ACC112 (cell line): ENCODE measurements around the gene ATP2B2.
"Not testable (repeated sequence)": the region's sequence is repeated elsewhere in the genome, so short reads cannot be mapped to it uniquely, and the experiment has no call there.

ENCODE experiments used
- H2AFZ ChIP-seq: fragments of 200-600 bp; sonication (generic); one replicate; pipeline ENCODE4 v1.6.0; 2017; ENCODE audit warnings: antibody characterized with exemption, low read length; ENCODE audit not compliant: unreplicated experiment
- H3K27ac ChIP-seq: fragments of 200-600 bp; sonication (generic); 2 replicates; pipeline ENCODE4 v1.5.1; 2014; ENCODE audit warnings: low read depth, mild to moderate bottlenecking, antibody characterized with exemption, low read length, moderate library complexity
- H3K27me3 ChIP-seq: fragments of 200-600 bp; sonication (generic); 2 replicates; pipeline ENCODE4 v1.6.1; 2014; ENCODE audit warnings: mild to moderate bottlenecking, antibody characterized with exemption, low read length, moderate library complexity, mixed read lengths; ENCODE audit not compliant: insufficient read depth
- H3K36me3 ChIP-seq: fragments of 200-600 bp; sonication (generic); 2 replicates; pipeline ENCODE4 v1.6.1; 2016; ENCODE audit warnings: mild to moderate bottlenecking, antibody characterized with exemption, low read length, moderate library complexity, mixed read lengths; ENCODE audit not compliant: insufficient read depth
- H3K4me1 ChIP-seq: fragments of 200-600 bp; sonication (generic); one replicate; pipeline ENCODE4 v1.6.1; 2016; ENCODE audit warnings: low read length, mixed read lengths; ENCODE audit not compliant: insufficient read depth, unreplicated experiment, control insufficient read depth
- H3K4me3 ChIP-seq: fragments of 200-600 bp; sonication (generic); 2 replicates; pipeline ENCODE4 v1.5.1; 2014; ENCODE audit warnings: mild to moderate bottlenecking, low read depth, low read length
- H3K79me2 ChIP-seq: fragments of 200-600 bp; sonication (generic); one replicate; pipeline ENCODE4 v1.6.0; 2016; ENCODE audit warnings: low read length; ENCODE audit not compliant: control insufficient read depth, unreplicated experiment, insufficient read depth

Gene ATP2B2

GRCh38 chr3:10391391-10391790, 114.0 kb downstream of the ATP2B2 start:
- H3K27me3 ChIP-seq: peaks cover 23% of the 10 kb centered on the region
- H3K4me3 ChIP-seq: no peak overlapping the region
- H3K4me1 ChIP-seq: no peaks in the 10 kb centered on the region
- no peak overlapping the region for H2AFZ ChIP-seq
- H3K79me2 ChIP-seq: no peaks in the 10 kb centered on the region
- H3K27ac ChIP-seq: no peak overlapping the region
- H3K36me3 ChIP-seq: no peaks in the 10 kb centered on the region

GRCh38 chr3:10390641-10391373, 114.6 kb downstream of the ATP2B2 start:
- peaks cover 28% of the 10 kb centered on the region for H3K27me3 ChIP-seq
- H3K27ac ChIP-seq: no peak overlapping the region
- no peak overlapping the region for H2AFZ ChIP-seq
- H3K4me1 ChIP-seq: no peaks in the 10 kb centered on the region
- H3K79me2 ChIP-seq: no peaks in the 10 kb centered on the region
- no peak overlapping the region for H3K4me3 ChIP-seq
- no peaks in the 10 kb centered on the region for H3K36me3 ChIP-seq

- no peak overlapping the region for H3K4me3 ChIP-seq
- H3K79me2 ChIP-seq: no peaks in the 10 kb centered on the region
- no peaks in the 10 kb centered on the region for H3K4me1 ChIP-seq
- peaks cover 36% of the 10 kb centered on the region for H3K27me3 ChIP-seq
- no peaks in the 10 kb centered on the region for H3K36me3 ChIP-seq
- H3K27ac ChIP-seq: no peak overlapping the region
- H2AFZ ChIP-seq: no peak overlapping the region
Measured at GRCh38 chr3:10389995-10390394, 115.4 kb downstream of the ATP2B2 start.

- H3K27ac ChIP-seq: no peak overlapping the region
- no peak overlapping the region for H2AFZ ChIP-seq
- H3K4me1 ChIP-seq: no peaks in the 10 kb centered on the region
- H3K36me3 ChIP-seq: no peaks in the 10 kb centered on the region
- H3K27me3 ChIP-seq: peaks cover 42% of the 10 kb centered on the region
- no peak overlapping the region for H3K4me3 ChIP-seq
- no peaks in the 10 kb centered on the region for H3K79me2 ChIP-seq
Measured at GRCh38 chr3:10389339-10389738, 116.0 kb downstream of the ATP2B2 start.

- no peak overlapping the region for H3K27ac ChIP-seq
- H3K27me3 ChIP-seq: peaks cover 55% of the 10 kb centered on the region
- no peak overlapping the region for H2AFZ ChIP-seq
- no peaks in the 10 kb centered on the region for H3K79me2 ChIP-seq
- H3K36me3 ChIP-seq: no peaks in the 10 kb centered on the region
- H3K4me1 ChIP-seq: no peaks in the 10 kb centered on the region
- no peak overlapping the region for H3K4me3 ChIP-seq
Measured at GRCh38 chr3:10387881-10388609, 117.3 kb downstream of the ATP2B2 start.

GRCh38 chr3:10386121-10386520, 119.3 kb downstream of the ATP2B2 start:
- H3K36me3 ChIP-seq: no peaks in the 10 kb centered on the region
- no peaks in the 10 kb centered on the region for H3K79me2 ChIP-seq
- peaks cover 48% of the 10 kb centered on the region for H3K27me3 ChIP-seq
- H3K4me1 ChIP-seq: no peaks in the 10 kb centered on the region
- no peak overlapping the region for H3K27ac ChIP-seq
- H3K4me3 ChIP-seq: no peak overlapping the region
- H2AFZ ChIP-seq: no peak overlapping the region

GRCh38 chr3:10384541-10385360, 120.6 kb downstream of the ATP2B2 start:
- Histone ChIP-seq H3K79me2 (no peaks in the 10 kb centered on the region), H3K27me3 (peaks cover 42% of the 10 kb centered on the region), H2AFZ (no peak overlapping the region), H3K36me3 (no peaks in the 10 kb centered on the region), H3K4me3 (no peak overlapping the region), H3K27ac (no peak overlapping the region), H3K4me1 (peaks cover 5% of the 10 kb centered on the region)

GRCh38 chr3:10383850-10384248, 121.5 kb downstream of the ATP2B2 start:
- Histone ChIP-seq H3K36me3 (no peaks in the 10 kb centered on the region), H3K79me2 (no peaks in the 10 kb centered on the region), H3K4me1 (peaks cover 5% of the 10 kb centered on the region), H2AFZ (no peak overlapping the region), H3K27ac (no peak overlapping the region), H3K4me3 (no peak overlapping the region), H3K27me3 (peaks cover 41% of the 10 kb centered on the region)

GRCh38 chr3:10382892-10383849, 122.2 kb downstream of the ATP2B2 start:
- H3K27me3 ChIP-seq: peaks cover 41% of the 10 kb centered on the region
- H3K27ac ChIP-seq: no peak overlapping the region
- H3K4me3 ChIP-seq: no peak overlapping the region
- H2AFZ ChIP-seq: no peak overlapping the region
- no peaks in the 10 kb centered on the region for H3K36me3 ChIP-seq
- H3K79me2 ChIP-seq: no peaks in the 10 kb centered on the region
- H3K4me1 ChIP-seq: peaks cover 5% of the 10 kb centered on the region

- not testable (repeated sequence) for H3K79me2 ChIP-seq, H3K27ac ChIP-seq, H3K4me3 ChIP-seq, H3K4me1 ChIP-seq, H3K36me3 ChIP-seq, H2AFZ ChIP-seq
- peaks cover 37% of the 10 kb centered on the region for H3K27me3 ChIP-seq
Measured at GRCh38 chr3:10382445-10382844, 122.9 kb downstream of the ATP2B2 start.
